Liver (tissue), 9 donors: ENCODE data around the gene GIMAP7. TPM values are rescaled to one million over a fixed set of nuclear protein-coding genes. Genes with fewer than 3 reads are reported as not detected.

Experiments
- DNase-seq: peaks from one replicate; pipeline ENCODE4 v3.0.0-alpha.2; 2017; ENCODE audit warnings: low spot score
- H3K27ac ChIP-seq, 2 donors: one replicate each; pipeline ENCODE4 v1.7.0; 2013; ENCODE audit warnings: inconsistent platforms in 2 of 2, low read length in 2 of 2, control low read depth in 1 of 2, low read depth in 1 of 2, mild to moderate bottlenecking in 1 of 2
- H3K27me3 ChIP-seq, 4 donors: one replicate each; pipeline versions ENCODE4 v1.6.1 to v1.7.0; 2013; ENCODE audit warnings: low read length in 3 of 4, inconsistent platforms in 1 of 4, mild to moderate bottlenecking in 1 of 4, moderate library complexity in 1 of 4; ENCODE audit not compliant: control insufficient read depth in 4 of 4, insufficient read depth in 4 of 4
- H3K36me3 ChIP-seq, 4 donors: one replicate each; pipeline versions ENCODE4 v1.6.1 to v1.7.0; 2013; ENCODE audit warnings: low read length in 3 of 4, mild to moderate bottlenecking in 3 of 4, low read depth in 1 of 4, moderate library complexity in 1 of 4; ENCODE audit not compliant: control insufficient read depth in 4 of 4, insufficient read depth in 3 of 4
- H3K4me1 ChIP-seq, 4 donors: one replicate each; pipeline versions ENCODE4 v1.6.1 to v1.7.0; 2013; ENCODE audit warnings: low read length in 3 of 4, mild to moderate bottlenecking in 3 of 4, moderate library complexity in 1 of 4; ENCODE audit not compliant: control insufficient read depth in 4 of 4, insufficient read depth in 4 of 4
- H3K4me3 ChIP-seq, 3 donors: one replicate each; pipeline versions ENCODE4 v1.6.1 to v1.7.0; 2013; ENCODE audit warnings: low read length in 3 of 3, control low read depth in 1 of 3, low read depth in 1 of 3, mild to moderate bottlenecking in 1 of 3
- H3K9ac ChIP-seq, 2 donors: one replicate each; pipeline ENCODE4 v1.7.0; 2013; ENCODE audit warnings: low read length in 2 of 2, mild to moderate bottlenecking in 2 of 2, moderate library complexity in 2 of 2, control low read depth in 1 of 2, low read depth in 1 of 2
- H3K9me3 ChIP-seq, 4 donors: one replicate each; pipeline versions ENCODE4 v1.6.1 to v1.7.0; 2013; ENCODE audit warnings: low read length in 3 of 4; ENCODE audit not compliant: control insufficient read depth in 4 of 4
- ATF3 ChIP-seq: IDR thresholded peaks from 2 replicates; pipeline ENCODE4 v1.6.1; 2016; ENCODE audit warnings: antibody characterized with exemption
- CTCF ChIP-seq: fragments of 150-350 bp; IDR thresholded peaks from 2 replicates; pipeline ENCODE4 v1.5.1; 2017; ENCODE audit warnings: improper control_type of control experiment, low read depth, low read length; ENCODE audit not compliant: missing input control
- EGR1 ChIP-seq, 2 donors: IDR thresholded peaks; 2 replicates each; pipeline ENCODE4 v1.6.1; 2016 to 2018; ENCODE audit warnings: antibody characterized with exemption in 2 of 2, low read depth in 2 of 2
- FOXA1 ChIP-seq: IDR thresholded peaks from 2 replicates; pipeline ENCODE4 v1.6.1; 2016; ENCODE audit warnings: antibody characterized with exemption
- FOXA2 ChIP-seq: IDR thresholded peaks from 2 replicates; pipeline ENCODE4 v1.6.1; 2016; ENCODE audit warnings: antibody characterized with exemption
- GABPA ChIP-seq, 2 donors: IDR thresholded peaks in 1 of 2; conservative IDR thresholded peaks in 1 of 2; 2 replicates each; pipeline ENCODE4 v1.6.1; 2016; ENCODE audit warnings: antibody characterized with exemption in 2 of 2, mild to moderate bottlenecking in 1 of 2, moderate library complexity in 1 of 2
- HNF4A ChIP-seq, 2 donors: conservative IDR thresholded peaks; 2 replicates each; pipeline ENCODE4 v1.6.1; 2016; ENCODE audit warnings: antibody characterized with exemption in 2 of 2, mild to moderate bottlenecking in 2 of 2
- HNF4G ChIP-seq: IDR thresholded peaks from 2 replicates; pipeline ENCODE4 v1.6.1; 2016; ENCODE audit warnings: antibody characterized with exemption
- JUND ChIP-seq, 2 donors: IDR thresholded peaks; 2 replicates each; pipeline ENCODE4 v1.6.1; 2016; ENCODE audit warnings: antibody characterized with exemption in 2 of 2
- MAX ChIP-seq: IDR thresholded peaks from 2 replicates; pipeline ENCODE4 v1.6.1; 2016; ENCODE audit warnings: antibody characterized with exemption
- NR2F2 ChIP-seq: IDR thresholded peaks from 2 replicates; pipeline ENCODE4 v1.6.1; 2016; ENCODE audit warnings: antibody characterized with exemption
- RAD21 ChIP-seq, 2 donors: IDR thresholded peaks; 2 replicates each; pipeline ENCODE4 v1.6.1; 2016; ENCODE audit warnings: antibody characterized with exemption in 2 of 2, mild to moderate bottlenecking in 2 of 2
- REST ChIP-seq: IDR thresholded peaks from 2 replicates; pipeline ENCODE4 v1.6.1; 2016; ENCODE audit warnings: antibody characterized with exemption, mild to moderate bottlenecking
- RXRA ChIP-seq, 2 donors: IDR thresholded peaks; 2 replicates each; pipeline ENCODE4 v1.6.1; 2017 to 2018; ENCODE audit warnings: antibody characterized with exemption in 2 of 2, mild to moderate bottlenecking in 1 of 2
- SP1 ChIP-seq: IDR thresholded peaks from 2 replicates; pipeline ENCODE4 v1.6.1; 2018; ENCODE audit warnings: antibody characterized with exemption, mild to moderate bottlenecking
- TAF1 ChIP-seq: conservative IDR thresholded peaks from 2 replicates; pipeline ENCODE4 v1.6.1; 2016; ENCODE audit warnings: antibody characterized with exemption, mild to moderate bottlenecking
- YY1 ChIP-seq: IDR thresholded peaks from 2 replicates; pipeline ENCODE4 v1.6.1; 2016; ENCODE audit warnings: antibody characterized with exemption, mild to moderate bottlenecking
- ZBTB33 ChIP-seq: IDR thresholded peaks from 2 replicates; pipeline ENCODE4 v1.6.1; 2016; ENCODE audit warnings: antibody characterized with exemption
- WGBS: extraction: QIAGEN DNeasy Blood & Tissue Kit; methylation state at CpG from one replicate; pipeline ENCODE4 v1.1.7; 2013; 5-methylcytosine and 5-hydroxymethylcytosine counted together
- polyA plus RNA-seq, 2 donors: library from polyadenylated mRNA; stranded (reverse) in 1 of 2; unstranded in 1 of 2; fragments of 200-250 nt in 1 of 2; fragments of >200 nt in 1 of 2; fragmentation: Nextera tagmentation in 1 of 2; extraction: Ambion mirVana in 1 of 2; gene quantifications; one replicate each; pipeline versions ENCODE4 v1.2.1 to v1.2.3, GENCODE V29; 2013 to 2015
- total RNA-seq, 2 donors: library from RNA; depleted of rRNA; stranded (reverse); fragments of >200 nt; gene quantifications; one replicate each; pipeline ENCODE4 v1.2.3, GENCODE V29; 2014
- donor health status: healthy.
- donor health status: healthy.
- donor health status: healthy.
- donor health status: healthy.
- donor health status: healthy.

Gene GIMAP7
- total and polyA plus RNA-seq, 4 donors: 4.8 to 12.8 (median 10.5) TPM

GRCh38 chr7:150468241-150468640 is 46.4 kb upstream of the GIMAP7 start (continued):
- TF ChIP-seq RXRA (IDR thresholded peaks at IDR 0.05) (no peak), HNF4A (conservative IDR thresholded peaks at IDR 0.05) (no peak), NR2F2 (no peak)

- 38% methylated on average over 5 of the region's 5 CpGs for WGBS
- TF ChIP-seq SP1 (no peak), CTCF (no peak), EGR1 (IDR thresholded peaks at IDR 0.05; ENCODE audit: low read depth in 2 of 2) (no peak), RXRA (IDR thresholded peaks at IDR 0.05) (no peak), RAD21 (IDR thresholded peaks at IDR 0.05) (no peak), TAF1 (no peak), JUND (IDR thresholded peaks at IDR 0.05) (no peak), GABPA (IDR thresholded peaks at IDR 0.05 in 1 of 2, conservative IDR thresholded peaks at IDR 0.05 in 1 of 2) (no peak), NR2F2 (no peak), REST (no peak), FOXA2 (no peak), YY1 (no peak), ATF3 (no peak), HNF4A (conservative IDR thresholded peaks at IDR 0.05) (no peak)
- Histone ChIP-seq H3K4me1 (no peaks in the 10 kb centered on the region), H3K36me3 (peaks cover 0 to 2% (median 0%) of the 10 kb centered on the region in 4 donors), H3K4me3 (no peak overlapping the region), H3K9ac (no peak overlapping the region), H3K9me3 (no peaks in the 10 kb centered on the region), H3K27me3 (no peaks in the 10 kb centered on the region), H3K27ac (no peak overlapping the region)
- no peak for DNase-seq
Measured at GRCh38 chr7:150471886-150472285, 42.8 kb upstream of the GIMAP7 start.

GRCh38 chr7:150473902-150474301 is 40.8 kb upstream of the GIMAP7 start:
- H3K4me3 ChIP-seq: no peak overlapping the region
- H3K27me3 ChIP-seq: no peaks in the 10 kb centered on the region
- no peaks in the 10 kb centered on the region for H3K4me1 ChIP-seq
- no peak overlapping the region for H3K9ac ChIP-seq
- peaks cover 0 to 4% (median 0%) of the 10 kb centered on the region in 4 donors for H3K36me3 ChIP-seq
- peaks cover 0 to 3% (median 0%) of the 10 kb centered on the region in 4 donors for H3K9me3 ChIP-seq
- WGBS: 80% methylated on average over 7 of the region's 7 CpGs
- no peak for DNase-seq
- no peak overlapping the region for H3K27ac ChIP-seq
- no peak for TF ChIP-seq FOXA2
- TF ChIP-seq MAX: no peak
- TF ChIP-seq HNF4A (conservative IDR thresholded peaks at IDR 0.05): no peak
- TF ChIP-seq RXRA (IDR thresholded peaks at IDR 0.05): no peak
- TF ChIP-seq ATF3: no peak
- TF ChIP-seq YY1: no peak
- no peak for TF ChIP-seq TAF1
- TF ChIP-seq HNF4G: no peak
- TF ChIP-seq GABPA (IDR thresholded peaks at IDR 0.05 in 1 of 2, conservative IDR thresholded peaks at IDR 0.05 in 1 of 2): no peak
- no peak for TF ChIP-seq ZBTB33
- no peak for TF ChIP-seq JUND (IDR thresholded peaks at IDR 0.05)
- no peak for TF ChIP-seq CTCF
- TF ChIP-seq SP1: no peak
- no peak for TF ChIP-seq FOXA1
- no peak for TF ChIP-seq RAD21 (IDR thresholded peaks at IDR 0.05)
- TF ChIP-seq NR2F2: no peak
- no peak for TF ChIP-seq EGR1 (IDR thresholded peaks at IDR 0.05; ENCODE audit: low read depth in 2 of 2)
